HG03159 (cell line): ENCODE data around the gene ZNF407.

Experiments
- ATAC-seq: cut with Tn5 transposase; IDR thresholded peaks from one replicate; pipeline ENCODE4 v1.9.1; 2021; ENCODE audit warnings: mild to moderate bottlenecking, moderate library complexity; ENCODE audit not compliant: unreplicated experiment

The ZNF407 gene

DNA sequence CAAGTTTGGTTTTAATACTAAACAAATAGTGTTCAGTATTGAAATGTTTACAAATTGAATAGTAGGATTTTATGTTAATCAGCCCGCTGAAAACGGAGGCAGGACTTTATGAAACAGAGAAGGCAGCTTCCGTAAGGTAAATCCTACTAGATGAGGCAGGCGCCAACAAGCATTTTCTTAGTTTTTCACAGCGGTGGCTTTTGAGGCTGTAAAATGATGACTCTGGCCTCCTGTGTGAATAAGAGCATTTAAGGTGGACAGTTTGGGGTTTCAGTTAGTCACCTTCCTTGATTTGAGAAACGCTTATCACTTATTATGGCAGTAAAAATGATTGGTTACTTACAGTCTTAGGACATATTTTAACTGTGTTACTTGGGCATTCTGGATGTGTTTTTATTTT lies 398.4 kb downstream of the ZNF407 start:
- no peak for ATAC-seq

DNA sequence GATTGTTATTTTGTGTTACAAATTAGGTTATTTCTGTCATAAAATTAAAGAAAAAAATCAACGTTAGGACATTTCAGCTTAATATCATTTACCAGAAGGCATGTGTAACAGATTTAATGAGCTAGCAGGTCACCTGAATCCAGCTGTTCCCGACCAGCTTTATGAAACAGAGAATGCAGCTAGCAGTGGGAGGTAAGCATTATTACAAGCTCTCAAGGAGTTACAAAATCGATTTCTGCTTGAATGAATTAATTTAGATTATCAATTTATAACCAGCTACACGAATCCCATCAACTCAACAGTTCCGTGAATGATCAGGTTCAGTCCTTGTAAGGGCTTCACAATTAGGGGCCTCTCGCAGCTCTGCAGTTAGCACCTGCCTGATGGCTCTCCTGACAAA lies 399.3 kb downstream of the ZNF407 start:
- no peak for ATAC-seq

DNA sequence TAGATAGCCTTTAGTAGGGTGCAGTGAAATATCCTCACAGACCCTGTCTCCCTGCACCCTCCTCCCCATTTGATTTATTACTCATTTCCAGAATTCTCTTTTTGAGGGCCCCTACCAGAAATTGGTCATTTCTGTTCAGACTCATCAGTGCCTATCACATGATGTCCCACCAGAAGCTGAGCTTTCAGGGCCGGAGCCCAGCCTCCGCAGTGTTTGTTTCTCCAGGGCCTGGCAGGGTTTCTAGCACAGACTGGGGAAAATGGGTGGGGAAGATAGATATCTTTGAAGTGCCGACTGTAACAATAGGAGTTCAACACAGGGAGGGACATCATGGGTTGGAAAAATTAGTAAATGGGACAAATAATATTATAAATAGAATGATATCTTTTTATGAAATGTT lies 403.2 kb downstream of the ZNF407 start:
- no peak for ATAC-seq

DNA sequence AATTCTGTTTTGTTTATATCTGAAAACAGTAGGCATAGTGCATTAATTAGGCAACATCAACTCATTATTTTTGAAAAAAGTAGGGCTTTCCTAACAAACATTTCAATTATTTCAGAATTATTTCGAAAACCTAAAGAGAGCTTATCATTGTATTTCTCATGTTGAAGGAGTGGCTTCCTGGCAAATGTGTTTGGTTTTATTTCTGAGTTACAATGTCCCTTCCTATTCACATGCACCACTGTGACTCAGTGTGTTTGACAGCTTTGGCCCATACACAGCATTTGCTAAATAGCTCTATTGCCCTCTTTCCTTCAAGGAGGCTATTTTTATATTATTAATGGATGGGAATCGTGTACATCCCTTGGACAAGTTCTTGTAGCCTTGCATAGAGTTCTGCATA lies 405.4 kb downstream of the ZNF407 start:
- no peak for ATAC-seq

DNA sequence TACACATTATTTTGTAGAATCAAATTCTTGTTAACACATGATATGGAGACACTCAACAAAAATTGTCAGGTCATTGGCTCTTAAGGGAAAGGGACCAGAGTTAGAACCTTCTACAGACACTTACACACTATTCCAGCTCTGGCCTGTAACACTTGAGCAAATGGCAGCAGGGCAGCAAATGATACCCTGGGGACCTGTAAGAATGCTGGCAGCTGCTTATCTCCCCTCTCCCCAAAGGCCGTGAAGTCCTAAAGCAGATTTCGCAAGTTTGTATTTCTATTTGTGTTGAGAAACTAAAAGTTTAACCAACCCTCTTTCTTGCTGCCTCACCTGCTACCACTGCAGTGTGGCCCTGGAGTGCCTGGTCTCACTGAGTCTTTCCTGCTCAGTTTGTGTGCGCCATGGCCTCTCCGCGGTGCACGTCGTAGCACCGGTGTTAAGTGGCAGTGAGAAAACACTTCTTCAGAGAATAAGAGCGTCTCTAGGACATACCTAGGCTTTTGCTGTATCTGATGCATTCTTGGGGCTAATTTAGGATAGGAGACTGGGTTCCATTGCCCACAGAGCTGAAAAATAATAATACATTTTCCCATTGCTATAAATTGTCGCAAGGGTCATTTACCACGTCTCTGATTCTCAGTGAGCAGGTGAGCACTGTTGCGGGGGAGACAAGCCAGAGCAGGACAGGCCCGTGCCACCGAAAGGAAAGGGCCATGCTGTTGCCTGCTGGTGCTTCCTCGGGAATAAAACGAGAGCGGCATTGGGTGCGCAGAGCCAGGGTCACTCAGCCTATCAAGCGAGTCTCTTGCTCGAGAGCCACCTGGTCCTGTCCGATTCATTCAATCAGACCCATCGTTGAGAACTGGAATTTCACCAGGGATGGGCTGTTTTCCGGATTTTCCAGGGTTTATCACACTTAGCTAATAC lies 406.4 kb downstream of the ZNF407 start:
- no peak for ATAC-seq

DNA sequence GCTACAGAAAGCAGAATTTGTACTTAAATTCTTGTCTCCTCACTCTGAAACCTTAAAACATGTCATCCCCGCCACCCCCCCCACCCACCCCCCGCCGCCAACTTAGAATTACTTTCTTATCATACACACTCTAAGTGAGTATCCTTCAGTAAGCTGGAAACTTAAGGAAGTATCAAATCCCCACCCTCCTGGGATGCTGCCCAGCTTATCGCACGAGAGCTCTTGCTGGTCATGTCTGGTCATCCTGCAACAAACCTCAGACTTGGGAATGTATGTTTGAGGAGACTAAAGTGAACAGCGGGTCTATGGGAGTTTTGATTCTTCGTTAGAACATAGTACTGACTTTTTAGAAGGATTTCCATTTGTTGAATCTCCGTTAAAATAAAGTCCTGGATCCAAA lies 408.0 kb downstream of the ZNF407 start:
- no peak for ATAC-seq

DNA sequence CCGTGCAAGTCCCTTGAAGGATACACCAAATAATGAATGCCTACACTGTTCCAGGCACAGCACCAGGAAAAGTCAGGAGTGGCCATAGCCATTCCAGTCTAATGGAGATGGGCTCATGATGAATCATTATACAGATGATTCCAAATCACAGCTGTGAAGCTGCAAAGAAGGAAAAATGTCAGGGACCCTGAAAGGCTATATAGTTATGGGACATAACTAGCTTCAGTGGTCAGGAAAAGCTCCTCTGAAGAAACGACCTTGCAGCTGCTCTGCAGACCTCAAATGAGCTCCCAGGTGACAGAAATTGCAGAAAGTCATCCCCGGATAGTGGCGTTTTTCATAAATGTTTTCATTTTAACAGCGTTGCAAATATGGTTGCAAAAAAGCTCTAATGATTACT lies 410.5 kb downstream of the ZNF407 start:
- no peak for ATAC-seq

DNA sequence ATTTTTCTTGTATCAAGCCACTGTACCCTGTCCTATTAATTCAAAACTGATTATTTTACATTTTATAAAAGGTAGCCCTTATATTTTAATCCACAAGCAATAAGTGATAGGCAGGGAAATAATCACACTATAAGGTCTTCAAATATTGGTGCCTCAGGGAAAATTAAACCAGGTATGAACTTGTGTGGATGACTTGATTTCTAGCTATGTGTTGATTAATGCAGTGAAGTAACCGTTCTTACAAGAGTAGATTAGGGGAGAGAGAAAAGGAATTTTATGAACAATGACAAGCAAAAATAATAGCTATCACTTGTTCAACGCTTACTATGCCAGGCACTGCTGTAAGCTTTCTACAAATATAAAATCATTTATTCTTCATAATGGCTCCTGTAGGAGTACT lies 411.6 kb downstream of the ZNF407 start:
- ATAC-seq = no peak

DNA sequence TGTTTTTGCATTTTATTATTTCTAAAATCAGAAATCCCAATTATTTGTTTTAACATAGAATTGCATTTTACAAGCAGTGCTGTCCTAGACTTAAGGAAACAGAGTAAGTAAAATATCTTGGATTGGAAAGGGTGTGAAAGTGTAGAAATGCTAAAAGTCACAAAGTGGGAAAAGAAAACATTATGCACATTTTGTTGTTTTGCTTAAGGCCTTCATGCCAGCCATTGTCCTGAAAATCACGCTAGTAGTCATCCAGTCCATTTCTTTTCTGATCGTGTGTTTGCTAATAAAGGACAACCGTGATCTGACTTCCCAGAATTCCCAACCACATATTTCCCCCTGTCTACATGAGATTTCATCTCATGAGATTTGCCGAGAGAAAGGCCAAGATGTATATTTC lies 412.2 kb downstream of the ZNF407 start:
- ATAC-seq = no peak

DNA sequence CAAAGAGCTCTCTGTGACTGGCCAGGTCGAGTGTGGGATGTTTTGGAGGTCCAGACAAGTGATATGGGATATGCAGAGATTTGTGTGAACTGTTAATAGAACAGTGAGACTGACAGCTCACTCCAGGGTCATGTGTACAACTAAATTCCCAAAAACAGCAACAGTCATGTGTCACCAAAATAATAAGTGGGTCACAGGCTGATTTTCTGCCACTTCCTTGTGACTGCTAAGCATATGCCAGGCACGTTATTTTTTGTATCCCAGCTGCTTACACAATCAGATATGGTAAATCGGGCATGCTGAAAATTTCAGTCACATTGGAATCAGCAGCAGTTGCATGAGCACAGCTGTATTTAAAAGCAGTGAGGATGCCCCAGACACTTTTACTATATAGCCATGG lies 412.6 kb downstream of the ZNF407 start:
- no peak for ATAC-seq

DNA sequence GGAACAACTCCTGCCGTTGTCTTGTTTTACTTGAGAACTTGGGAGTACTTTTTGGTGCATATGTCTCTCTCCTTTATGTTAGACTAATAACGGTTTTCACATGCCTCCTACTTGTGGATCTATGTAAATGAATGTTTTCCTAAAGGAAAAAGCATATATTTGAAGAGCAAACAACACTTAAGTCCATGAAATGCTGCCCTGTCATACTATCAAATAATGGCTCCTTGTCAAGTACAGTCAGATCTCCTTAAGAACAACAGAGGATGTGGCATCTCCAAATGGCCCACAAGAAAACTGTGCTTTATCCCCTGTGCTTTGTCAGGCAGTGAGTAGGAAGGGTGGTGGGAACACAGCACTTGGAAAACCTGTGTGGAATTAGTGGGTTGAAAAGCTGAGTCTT lies 413.0 kb downstream of the ZNF407 start:
- ATAC-seq = no peak

DNA sequence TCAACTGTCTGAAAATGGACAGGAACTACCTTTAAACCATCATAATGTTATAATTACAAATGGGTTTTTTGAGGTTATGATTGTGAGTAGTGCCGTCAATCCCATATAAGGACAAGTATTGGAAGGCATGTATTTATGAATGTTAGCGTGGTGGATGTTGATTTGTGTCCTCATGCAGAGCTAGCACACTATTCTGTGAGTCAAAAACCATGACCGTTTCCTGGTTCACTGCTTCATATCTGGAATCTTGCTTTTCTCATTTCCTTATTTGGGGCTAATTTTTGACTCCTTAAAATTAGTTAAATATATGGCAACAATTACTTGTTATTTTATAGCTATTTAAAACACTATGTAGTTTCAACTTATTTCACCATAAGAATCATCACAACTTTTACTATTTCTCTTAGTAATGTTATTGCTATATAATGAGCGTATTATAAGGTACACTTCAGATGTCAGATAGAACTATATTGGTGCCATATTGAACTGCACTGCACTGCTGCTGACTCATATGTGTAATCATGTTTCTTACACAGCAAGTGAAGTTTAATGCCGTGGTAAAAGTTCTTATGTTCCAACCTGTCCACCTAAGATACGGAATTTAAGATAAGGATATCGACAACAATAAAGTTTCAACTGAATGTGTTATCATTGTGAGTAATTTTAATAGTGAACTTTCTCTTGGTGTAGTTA lies 418.5 kb downstream of the ZNF407 start:
- peak; percentile 92 for ATAC-seq

DNA sequence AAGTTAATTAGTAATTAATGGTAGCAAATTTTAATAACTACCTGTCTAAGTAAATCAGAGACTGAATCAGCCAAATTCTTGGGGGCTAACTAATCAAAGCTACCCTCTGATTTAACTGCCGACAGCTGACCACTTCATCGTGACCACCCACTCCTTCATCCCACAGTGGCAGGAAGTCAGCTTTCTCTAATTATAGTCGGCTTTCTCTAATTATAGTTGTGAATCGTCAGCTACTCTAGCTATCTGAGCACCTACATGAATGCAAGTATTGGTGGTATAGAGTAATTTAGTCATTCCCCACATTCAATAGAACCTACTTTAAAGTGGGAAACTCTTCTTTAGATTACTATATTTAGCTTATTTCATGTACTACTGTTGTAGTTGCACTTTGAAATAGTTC lies 425.8 kb downstream of the ZNF407 start:
- ATAC-seq = no peak

DNA sequence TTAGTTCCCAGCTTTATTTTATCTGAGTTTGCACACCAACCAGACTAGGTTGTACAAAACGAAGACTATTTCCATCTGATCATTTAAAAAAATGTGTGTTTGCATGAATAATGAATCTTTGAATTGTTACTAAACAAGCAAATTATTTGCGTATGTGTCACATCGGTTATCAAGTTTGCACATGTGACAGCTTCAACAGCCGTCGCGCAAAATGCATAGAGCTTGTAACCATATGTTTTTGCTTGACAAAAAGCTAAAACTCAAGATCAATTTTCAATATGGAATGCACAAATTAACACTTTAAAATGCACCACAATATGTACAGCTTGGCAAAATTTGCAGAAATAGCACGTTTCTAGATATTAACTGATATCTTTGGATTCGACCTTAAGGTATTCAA lies 427.2 kb downstream of the ZNF407 start:
- no peak for ATAC-seq

DNA sequence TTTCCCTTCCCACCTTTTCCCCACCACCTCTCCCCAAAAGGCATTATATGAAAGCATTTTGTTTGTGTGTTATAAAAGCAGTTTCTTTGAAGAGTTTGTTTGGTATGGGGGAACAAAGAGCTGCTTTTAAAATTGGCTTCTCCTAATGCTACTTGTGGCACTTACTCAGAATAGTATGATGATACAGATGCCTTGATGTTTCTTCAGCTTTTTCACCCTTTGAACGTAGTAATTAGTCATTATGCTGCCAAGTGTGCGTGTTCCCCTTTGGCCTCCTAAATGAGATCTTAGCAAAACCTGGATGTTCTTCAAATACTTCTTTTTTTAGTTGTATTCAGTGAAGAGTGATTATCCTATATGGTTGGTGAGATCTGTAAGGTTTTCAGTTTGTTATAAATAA lies 427.9 kb downstream of the ZNF407 start:
- ATAC-seq = no peak

DNA sequence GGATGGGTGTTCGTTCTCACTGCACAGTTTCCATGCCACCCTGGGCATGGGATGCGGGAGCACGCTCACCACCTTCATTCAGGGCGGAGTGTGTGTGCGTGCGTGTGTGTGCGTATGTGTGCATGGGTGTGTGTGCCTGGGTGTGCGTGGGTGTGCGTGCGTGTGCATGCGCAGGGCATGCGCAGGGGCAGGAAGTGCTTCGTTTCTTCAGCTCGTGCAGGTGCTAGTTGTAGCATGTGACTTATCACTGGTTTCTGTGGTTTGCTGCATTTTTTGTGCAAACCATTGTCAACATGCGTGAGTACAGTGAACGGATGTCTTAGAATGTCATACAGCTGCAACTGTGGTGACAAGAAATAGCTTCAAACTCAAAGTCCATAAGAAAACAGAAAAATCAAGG lies 431.8 kb downstream of the ZNF407 start:
- no peak for ATAC-seq

DNA sequence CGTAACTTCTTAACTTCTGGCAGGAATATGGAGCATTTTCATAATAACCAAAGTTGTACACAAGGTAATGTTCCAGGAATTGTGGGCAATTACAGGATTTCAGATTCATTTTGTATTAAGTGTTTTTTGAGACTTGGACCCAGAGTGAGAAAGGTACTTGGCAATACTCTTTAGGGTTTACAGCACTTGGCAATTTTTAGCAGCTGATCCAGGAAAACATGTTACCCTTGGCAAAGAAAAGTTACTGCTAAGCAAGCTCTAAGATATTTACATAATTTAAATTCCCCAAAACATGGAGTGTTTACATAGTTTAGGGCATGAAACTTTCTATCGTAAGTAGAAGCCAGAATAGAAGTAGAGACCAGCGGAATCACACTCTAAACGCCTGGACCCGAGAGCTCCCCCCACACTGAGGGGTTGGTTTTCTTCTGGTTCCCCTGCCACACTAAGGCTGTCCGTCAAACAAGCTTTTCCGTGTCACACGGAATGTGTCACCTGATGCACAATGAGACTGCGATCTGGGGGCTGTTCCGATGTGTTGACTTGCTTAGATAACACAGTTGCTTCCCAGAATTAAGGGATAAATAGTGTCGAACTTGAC lies 434.1 kb downstream of the ZNF407 start:
- ATAC-seq = no peak

DNA sequence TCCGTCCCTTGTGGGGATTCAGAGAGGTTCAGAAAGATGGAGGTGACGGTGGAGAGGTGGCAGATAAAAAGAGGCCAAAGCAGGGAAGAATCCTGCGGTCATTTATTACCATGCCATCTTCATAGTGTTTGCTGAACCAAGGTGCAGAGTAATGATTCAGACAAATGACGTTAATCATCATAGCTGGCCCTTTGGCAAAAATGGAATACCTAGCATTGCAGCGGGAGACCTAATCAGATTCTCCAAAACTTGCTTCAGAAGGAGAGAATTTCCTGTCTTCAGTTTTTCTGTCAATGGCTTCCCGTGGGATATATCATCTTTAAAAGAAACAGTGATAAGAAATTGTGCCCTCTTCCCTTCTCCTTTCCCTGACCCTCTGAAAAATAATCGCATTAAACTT lies 435.8 kb downstream of the ZNF407 start:
- ATAC-seq = no peak

DNA sequence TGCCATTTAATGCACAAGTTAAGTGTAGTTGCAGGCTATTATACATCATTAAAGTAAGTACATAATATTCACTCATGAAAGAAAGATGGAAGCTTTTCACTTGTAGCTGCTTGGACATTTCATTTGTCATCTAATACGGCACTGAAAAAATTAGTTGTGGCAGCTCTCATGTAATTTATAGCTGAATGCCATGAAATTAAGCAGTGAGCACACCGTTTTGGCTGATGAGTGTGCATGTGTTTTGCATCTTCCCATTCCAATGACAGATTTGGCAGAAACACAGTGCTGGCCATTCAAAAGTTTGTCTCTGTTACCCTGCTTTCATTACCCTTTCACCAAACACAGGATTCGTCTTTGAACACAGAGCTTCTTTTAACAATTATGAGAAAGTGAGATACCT lies 437.3 kb downstream of the ZNF407 start:
- ATAC-seq = no peak

DNA sequence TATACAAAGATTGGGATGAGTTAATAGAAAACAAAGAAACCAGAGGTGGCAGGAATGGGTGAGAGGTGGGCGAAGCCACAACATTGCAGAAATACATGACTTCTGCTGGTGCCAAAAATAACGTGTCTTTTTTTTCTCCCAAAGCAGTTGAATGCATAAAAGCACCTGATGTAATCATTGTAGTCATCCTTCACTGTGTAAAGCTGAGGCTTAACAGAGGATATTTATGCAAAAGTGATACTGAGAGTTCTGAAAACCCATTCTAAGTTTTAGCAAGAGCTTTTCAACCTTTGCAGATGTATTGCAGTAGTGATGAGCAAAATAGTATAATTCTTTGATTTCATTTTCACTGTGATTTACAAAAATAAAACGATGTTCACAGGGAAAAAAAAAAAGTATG lies 438.3 kb downstream of the ZNF407 start:
- no peak for ATAC-seq

DNA sequence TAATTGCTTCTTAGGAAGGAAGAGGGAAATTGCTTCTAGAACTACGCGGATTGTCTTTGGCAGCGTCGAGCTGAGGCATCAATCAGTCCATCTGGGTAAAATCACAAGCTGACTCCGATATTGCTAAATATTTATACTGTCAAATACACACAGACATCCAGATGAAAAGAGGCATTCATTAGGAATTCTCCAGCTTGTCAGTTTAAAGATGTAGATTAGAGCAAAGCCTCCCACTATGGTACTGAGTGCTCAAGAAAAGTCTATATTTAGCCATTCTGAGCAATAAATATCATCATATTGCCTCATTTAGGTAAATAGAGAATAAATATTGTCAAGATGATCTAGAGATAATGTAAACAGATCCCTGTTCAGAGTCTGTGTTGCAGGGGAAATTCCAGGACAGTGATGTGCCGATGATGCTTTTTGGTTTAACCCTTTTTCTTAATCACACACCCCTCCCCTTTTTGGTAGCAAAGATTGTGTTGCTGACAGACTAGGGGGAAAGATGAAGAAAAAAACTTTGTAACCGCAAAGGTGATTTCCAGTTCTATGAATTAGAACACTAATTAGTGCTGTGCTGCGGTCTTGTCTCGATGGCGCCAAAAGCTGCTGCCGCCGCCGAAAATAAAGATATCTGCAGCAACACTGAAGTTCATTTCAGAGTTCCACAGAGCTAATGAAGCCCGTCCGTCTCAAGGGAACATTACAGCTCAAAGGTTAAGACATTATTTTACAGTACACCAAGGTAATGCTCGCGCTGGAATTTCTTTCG lies 439.4 kb downstream of the ZNF407 start:
- ATAC-seq = no peak

DNA sequence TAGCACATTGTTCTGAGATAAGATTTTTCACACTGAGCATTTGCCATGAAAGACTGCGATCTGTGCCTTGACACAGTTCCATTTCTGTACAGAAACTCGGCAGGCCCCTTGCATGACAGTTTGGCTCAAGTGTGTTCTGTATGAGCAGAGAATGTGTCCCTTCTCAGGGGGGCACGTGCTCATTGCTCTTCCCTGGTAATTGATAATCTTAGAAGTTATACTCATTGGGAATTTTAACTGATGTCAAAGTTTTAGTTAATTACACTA lies 440.0 kb downstream of the ZNF407 start:
- no peak for ATAC-seq
